A673 (cell line): ENCODE data around the gene ARHGAP40. TPM values are rescaled to one million over a fixed set of nuclear protein-coding genes. Genes with fewer than 3 reads are reported as not detected.

Experiments
- BruUV-seq: library from RNA; stranded (reverse); fragments of 400-500 nt; replicated peaks from 2 replicates; lab custom pipeline; 2021; lab: Mats Ljungman, UMichigan
- CTCF ChIA-PET: fragments of 300-600 bp; sonication (Branson Sonifier 250); formaldehyde crosslinking; loops from one replicate; lab custom pipeline; 2022; ENCODE audit warnings: antibody characterized with exemption; lab: Charles Lee
- POLR2A ChIA-PET: fragments of 300-600 bp; sonication (Branson Sonifier 250); formaldehyde crosslinking; loops from one replicate; lab custom pipeline; 2022; ENCODE audit warnings: antibody characterized with exemption; ENCODE audit not compliant: low non-redundant PET; lab: Charles Lee
- DNase-seq: peaks from one replicate; pipeline ENCODE4 v3.0.0-alpha.2; 2015; ENCODE audit warnings: low spot score
- H3K27ac ChIP-seq: fragments of 200-600 bp; sonication (generic); 2 replicates; pipeline ENCODE4 v1.5.1; 2016; ENCODE audit warnings: mixed run types, low read depth, mild to moderate bottlenecking, mixed read lengths, antibody characterized with exemption, low read length; ENCODE audit not compliant: poor library complexity, severe bottlenecking
- H3K27me3 ChIP-seq: fragments of 200-600 bp; sonication (generic); replicated peaks from 2 replicates; pipeline ENCODE4 v1.6.1; 2017; ENCODE audit warnings: mixed run types, low read depth, mild to moderate bottlenecking, mixed read lengths, antibody characterized with exemption, low read length; ENCODE audit not compliant: insufficient read depth, poor library complexity
- H3K36me3 ChIP-seq: fragments of 200-600 bp; sonication (generic); 2 replicates; pipeline ENCODE4 v1.6.1; 2016; ENCODE audit warnings: mixed run types, mild to moderate bottlenecking, mixed read lengths, antibody characterized with exemption, low read length; ENCODE audit not compliant: insufficient read depth, poor library complexity, severe bottlenecking
- H3K4me1 ChIP-seq: fragments of 200-600 bp; sonication (generic); 2 replicates; pipeline ENCODE4 v1.6.1; 2017; ENCODE audit warnings: mixed run types, mild to moderate bottlenecking, mixed read lengths, antibody characterized with exemption, low read length; ENCODE audit not compliant: insufficient read depth, poor library complexity, severe bottlenecking
- H3K4me3 ChIP-seq: fragments of 200-600 bp; sonication (generic); 2 replicates; pipeline ENCODE4 v1.5.1; 2016; ENCODE audit warnings: low read depth, mixed run types, mild to moderate bottlenecking, mixed read lengths, low read length; ENCODE audit not compliant: poor library complexity, severe bottlenecking
- H3K9me3 ChIP-seq: fragments of 200-600 bp; sonication (generic); 2 replicates; pipeline ENCODE4 v1.6.1; 2016; ENCODE audit warnings: mixed run types, low read depth, mild to moderate bottlenecking, mixed read lengths, antibody characterized with exemption, low read length; ENCODE audit not compliant: poor library complexity, severe bottlenecking
- EZH2 ChIP-seq: fragments of 200-600 bp; sonication (generic); IDR thresholded peaks from 2 replicates; pipeline ENCODE4 v1.6.1; 2017; ENCODE audit warnings: borderline replicate concordance, low read depth, mild to moderate bottlenecking, mixed read lengths, antibody characterized with exemption, low read length; ENCODE audit not compliant: poor library complexity, severe bottlenecking
- intact Hi-C: fragments of 100-400 bp; cut with micrococcal nuclease; formaldehyde crosslinking; loops from one replicate; pipeline ENCODE4 v1.10.0; 2022; ENCODE audit not compliant: unreplicated experiment
- total RNA-seq: library from RNA; stranded (reverse); gene quantifications from 2 replicates; pipeline ENCODE4 v1.2.3, GENCODE V29; 2021
- TF ChIP-seq, protein P1 (sequence below): fragments of 300-800, 200-600 bp; sonication (generic); conservative IDR thresholded peaks from 2 replicates; pipeline ENCODE4 v1.5.1; 2017; ENCODE audit warnings: low read depth, mild to moderate bottlenecking, antibody characterized with exemption, low read length, moderate library complexity, mixed read lengths

ARHGAP40 gene
- total RNA-seq, 1 experiment from 2014 or later = not detected

DNA sequence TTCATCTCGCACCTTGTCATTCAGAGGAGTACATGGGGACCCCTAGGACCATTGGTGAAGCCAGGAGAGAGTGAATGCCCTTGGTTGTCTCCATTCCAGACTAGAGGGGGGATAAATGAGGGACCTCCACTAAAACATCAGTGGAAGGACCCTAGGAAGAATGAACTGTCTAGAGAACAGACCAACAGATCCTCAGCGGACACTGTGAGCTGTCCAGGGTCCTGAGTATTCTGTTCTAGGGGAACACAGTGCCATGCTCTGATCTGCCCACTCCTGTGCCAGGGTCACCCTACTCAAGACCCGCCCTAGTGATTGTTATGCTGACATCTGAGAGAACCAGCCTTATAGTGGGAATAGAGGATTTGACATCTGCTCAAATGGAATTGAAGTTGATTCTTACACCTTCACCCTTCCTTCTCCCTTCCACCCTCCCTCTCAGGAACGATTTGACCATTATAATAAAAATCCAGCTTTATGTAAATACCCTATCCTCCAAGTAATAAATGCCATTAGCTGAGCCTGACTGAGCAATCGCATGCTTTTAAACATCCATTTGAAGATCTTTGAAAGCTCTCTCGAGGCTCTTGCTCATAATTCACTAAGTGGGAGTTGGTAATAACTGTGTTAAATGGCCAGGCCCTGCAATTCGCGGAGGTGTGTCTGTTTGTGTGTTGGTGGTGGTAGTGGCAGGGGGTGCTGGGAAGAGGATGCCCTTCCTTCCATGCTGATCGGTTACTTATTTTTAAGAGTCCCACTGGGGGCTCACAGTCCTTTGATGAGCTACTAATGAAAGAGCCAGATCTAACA lies 79.1 kb downstream of the ARHGAP40 start:
- intact Hi-C loops = no loop called here
- Histone ChIP-seq H3K36me3 (no peaks in the 10 kb centered on the region), H3K27me3 (peaks cover 7% of the 10 kb centered on the region), H3K27ac (no peak overlapping the region), H3K4me3 (no peak overlapping the region), H3K9me3 (no peaks in the 10 kb centered on the region), H3K4me1 (no peaks in the 10 kb centered on the region)
- no peak for TF ChIP-seq EZH2
- TF ChIP-seq, protein P1, sequence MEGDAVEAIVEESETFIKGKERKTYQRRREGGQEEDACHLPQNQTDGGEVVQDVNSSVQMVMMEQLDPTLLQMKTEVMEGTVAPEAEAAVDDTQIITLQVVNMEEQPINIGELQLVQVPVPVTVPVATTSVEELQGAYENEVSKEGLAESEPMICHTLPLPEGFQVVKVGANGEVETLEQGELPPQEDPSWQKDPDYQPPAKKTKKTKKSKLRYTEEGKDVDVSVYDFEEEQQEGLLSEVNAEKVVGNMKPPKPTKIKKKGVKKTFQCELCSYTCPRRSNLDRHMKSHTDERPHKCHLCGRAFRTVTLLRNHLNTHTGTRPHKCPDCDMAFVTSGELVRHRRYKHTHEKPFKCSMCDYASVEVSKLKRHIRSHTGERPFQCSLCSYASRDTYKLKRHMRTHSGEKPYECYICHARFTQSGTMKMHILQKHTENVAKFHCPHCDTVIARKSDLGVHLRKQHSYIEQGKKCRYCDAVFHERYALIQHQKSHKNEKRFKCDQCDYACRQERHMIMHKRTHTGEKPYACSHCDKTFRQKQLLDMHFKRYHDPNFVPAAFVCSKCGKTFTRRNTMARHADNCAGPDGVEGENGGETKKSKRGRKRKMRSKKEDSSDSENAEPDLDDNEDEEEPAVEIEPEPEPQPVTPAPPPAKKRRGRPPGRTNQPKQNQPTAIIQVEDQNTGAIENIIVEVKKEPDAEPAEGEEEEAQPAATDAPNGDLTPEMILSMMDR = no peak
- DNase-seq = peak; percentile 49
- BruUV-seq = no TSS peak
- POLR2A ChIA-PET = no interaction called here
- CTCF ChIA-PET = no interaction called here

DNA sequence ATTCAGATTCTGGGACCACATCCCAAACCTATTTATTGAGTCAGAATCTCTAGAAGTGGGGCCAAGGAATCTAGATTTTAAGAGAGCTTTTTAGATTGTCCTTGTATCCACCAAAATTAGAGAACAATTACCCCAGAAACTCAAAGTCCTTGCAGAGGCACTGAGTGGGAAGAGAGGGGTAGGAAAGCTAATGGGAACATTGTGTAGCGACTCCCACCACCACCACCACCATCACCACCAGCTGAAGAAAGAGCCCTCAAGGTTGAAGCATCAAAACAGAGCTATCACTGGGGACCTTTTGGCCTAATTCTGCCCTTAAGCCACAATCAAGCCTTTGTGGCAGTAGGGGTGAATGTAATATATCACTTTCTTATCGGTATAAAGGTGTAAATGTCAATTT lies 83.7 kb downstream of the ARHGAP40 start:
- BruUV-seq = no TSS peak
- TF ChIP-seq, protein P1 = no peak
- no peak for TF ChIP-seq EZH2
- H3K27me3 ChIP-seq = peaks cover 27% of the 10 kb centered on the region
- intact Hi-C loops = no loop called here
- POLR2A ChIA-PET = no interaction called here
- no peaks in the 10 kb centered on the region for H3K36me3 ChIP-seq
- H3K4me3 ChIP-seq = no peak overlapping the region
- no peaks in the 10 kb centered on the region for H3K4me1 ChIP-seq
- CTCF ChIA-PET = no interaction called here
- no peak overlapping the region for H3K27ac ChIP-seq
- DNase-seq = no peak
- no peaks in the 10 kb centered on the region for H3K9me3 ChIP-seq

DNA sequence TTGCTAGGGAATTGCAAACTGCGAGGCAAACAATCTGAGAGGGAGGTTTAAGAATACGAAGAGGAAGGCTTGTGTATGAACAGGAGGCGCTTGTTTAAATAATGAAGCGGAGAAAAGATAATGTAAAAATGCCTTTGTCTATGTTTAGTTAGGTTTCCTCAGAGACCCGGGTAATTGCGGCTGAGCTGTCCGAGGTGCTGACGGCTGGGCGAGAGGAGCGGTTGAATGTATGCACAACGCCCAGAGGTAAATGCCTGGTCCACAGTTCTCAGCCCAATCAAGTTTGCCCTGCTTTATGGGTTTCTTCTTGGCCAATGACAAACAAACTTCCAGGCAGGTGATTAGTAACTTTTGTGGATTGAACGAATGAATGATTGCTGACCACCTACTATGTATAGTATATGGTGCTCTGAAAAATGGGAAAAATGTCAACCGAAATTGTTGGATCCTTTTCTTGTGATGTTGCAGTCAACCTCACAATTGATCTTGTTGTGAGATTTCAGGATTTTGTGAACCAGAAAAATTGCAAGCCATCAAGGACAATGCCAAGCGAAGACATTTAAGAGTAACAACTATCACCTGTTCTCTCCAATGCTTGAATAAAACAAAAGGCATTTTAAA lies 84.4 kb downstream of the ARHGAP40 start:
- Histone ChIP-seq H3K4me3 (no peak overlapping the region), H3K27me3 (peaks cover 27% of the 10 kb centered on the region), H3K9me3 (no peaks in the 10 kb centered on the region), H3K4me1 (no peaks in the 10 kb centered on the region), H3K36me3 (no peaks in the 10 kb centered on the region), H3K27ac (no peak overlapping the region)
- ChIA-PET CTCF (no interaction called here), POLR2A (no interaction called here)
- BruUV-seq = no TSS peak
- TF ChIP-seq, protein P1 = no peak
- no peak for TF ChIP-seq EZH2
- intact Hi-C loops = no loop called here
- peak; percentile 71 for DNase-seq
